Adrenal gland (tissue), 19 donors: ENCODE measurements around the gene POMT1. TPM values are rescaled to one million over a fixed set of nuclear protein-coding genes. Genes with fewer than 3 reads are reported as not detected.
A peak's percentile ranks its signal among the peaks of the same experiment; 100 is the strongest.
"Not testable (repeated sequence)": the region's sequence is repeated elsewhere in the genome, so short reads cannot be mapped to it uniquely, and the experiment has no call there.

Experiments used
- DNase-seq, 7 donors: peaks; one replicate each; pipeline ENCODE4 v3.0.0-alpha.2; 2019 to 2020
- H3K27ac ChIP-seq, 5 donors: fragments of 200-600 bp; sonication (generic) in 4 of 5; 1 replicate in 3 of 5; 2 replicates in 2 of 5; pipeline versions ENCODE4 v1.5.1 to v1.8.0; 2016 to 2020; ENCODE audit warnings: mild to moderate bottlenecking in 1 of 5
- H3K27me3 ChIP-seq: fragments of 200-600 bp; 2 replicates; pipeline ENCODE4 v1.8.0; 2021
- H3K36me3 ChIP-seq, 2 donors: fragments of 200-600 bp; replicated peaks in 1 of 2; 1 replicate in 1 of 2; 2 replicates in 1 of 2; pipeline versions ENCODE4 v1.5.1 to v1.8.0; 2018 to 2022
- H3K4me1 ChIP-seq, 2 donors: fragments of 200-600 bp; replicated peaks in 1 of 2; 1 replicate in 1 of 2; 2 replicates in 1 of 2; pipeline versions ENCODE4 v1.5.1 to v1.8.0; 2018 to 2021
- H3K4me3 ChIP-seq, 4 donors: fragments of 200-600 bp; sonication (generic) in 3 of 4; one replicate each; pipeline ENCODE4 v1.5.1; 2016 to 2018
- H3K9me3 ChIP-seq, 3 donors: fragments of 200-600 bp; sonication (generic) in 1 of 3; replicated peaks in 1 of 3; 1 replicate in 2 of 3; 2 replicates in 1 of 3; pipeline versions ENCODE4 v1.5.1 to v1.8.0; 2016 to 2021
- POLR2A ChIP-seq, 2 donors: fragments of 450-650 bp; IDR thresholded peaks; one replicate each; pipeline ENCODE4 v1.6.1; 2017; ENCODE audit warnings: antibody characterized with exemption in 2 of 2, mild to moderate bottlenecking in 2 of 2, moderate library complexity in 1 of 2
- WGBS, 4 donors: extraction: QIAGEN DNeasy Blood & Tissue Kit in 2 of 4; methylation state at CpG; one replicate each; pipeline versions ENCODE4 v1.1.5 to v1.1.7; 2013 to 2017; 5-methylcytosine and 5-hydroxymethylcytosine counted together
- intact Hi-C, 2 donors: fragments of 100-400 bp; cut with DNase I; formaldehyde crosslinking; loops; one replicate each; pipeline versions ENCODE4 v1.14.1 to v1.15.0; 2022 to 2023
- long read RNA-seq, 10 donors: library from polyadenylated mRNA in 3 of 10; unstranded in 2 of 10; stranded (forward) in 1 of 10; transcript quantifications; one replicate each; pipeline ENCODE4 v2.0.0 and lab custom pipeline, GENCODE V29; 2021 to 2026
- polyA plus RNA-seq, 3 donors: library from polyadenylated mRNA; stranded (reverse); fragments of 200-250 nt in 2 of 3; fragments of 350-450 nt in 1 of 3; fragmentation: Illumina TruSeq in 1 of 3; extraction: RNeasy Lipid Tissue Mini Kit (QIAGEN cat#74804) in 1 of 3; gene quantifications; one replicate each; pipeline ENCODE4 v1.2.3, GENCODE V29; 2013 to 2014
- total RNA-seq, 9 donors: library from RNA; depleted of rRNA in 4 of 9; stranded (reverse); fragments of >200 nt in 4 of 9; fragments of 120-200 nt in 1 of 9; fragmentation: NEBNext Ultra II Directional in 1 of 9; extraction: Animal tissue kit (Norgen Biotek cat#: 25700) in 1 of 9; gene quantifications; one replicate each; pipeline versions ENCODE4 v1.1.0 to v1.2.4, GENCODE V29; 2013 to 2023
- TF ChIP-seq, protein P1 (sequence below), 6 experiments: fragments of 450-650 bp in 4 of 6; fragments of 200-600 bp in 2 of 6; sonication (generic) in 1 of 6; IDR thresholded peaks; 1 replicate in 5 of 6; 2 replicates in 1 of 6; pipeline versions ENCODE4 v1.5.1 to v1.8.0; 2016 to 2021; ENCODE audit warnings: antibody characterized with exemption in 6 of 6, mild to moderate bottlenecking in 2 of 6, moderate library complexity in 1 of 6
- donor health status: healthy with polysubstance abuse.
- donor health status: Bipolar disorder and iron deficiency.
- donor health status: DM: yes; HTN: yes; CAD: no.
- donor health status: DM: no; HTN: no; CAD: no.
- donor health status: DM: no; HTN: no; CAD: no.
- donor health status: DM: yes; HTN: yes; CAD: no.

The POMT1 gene, protein sequence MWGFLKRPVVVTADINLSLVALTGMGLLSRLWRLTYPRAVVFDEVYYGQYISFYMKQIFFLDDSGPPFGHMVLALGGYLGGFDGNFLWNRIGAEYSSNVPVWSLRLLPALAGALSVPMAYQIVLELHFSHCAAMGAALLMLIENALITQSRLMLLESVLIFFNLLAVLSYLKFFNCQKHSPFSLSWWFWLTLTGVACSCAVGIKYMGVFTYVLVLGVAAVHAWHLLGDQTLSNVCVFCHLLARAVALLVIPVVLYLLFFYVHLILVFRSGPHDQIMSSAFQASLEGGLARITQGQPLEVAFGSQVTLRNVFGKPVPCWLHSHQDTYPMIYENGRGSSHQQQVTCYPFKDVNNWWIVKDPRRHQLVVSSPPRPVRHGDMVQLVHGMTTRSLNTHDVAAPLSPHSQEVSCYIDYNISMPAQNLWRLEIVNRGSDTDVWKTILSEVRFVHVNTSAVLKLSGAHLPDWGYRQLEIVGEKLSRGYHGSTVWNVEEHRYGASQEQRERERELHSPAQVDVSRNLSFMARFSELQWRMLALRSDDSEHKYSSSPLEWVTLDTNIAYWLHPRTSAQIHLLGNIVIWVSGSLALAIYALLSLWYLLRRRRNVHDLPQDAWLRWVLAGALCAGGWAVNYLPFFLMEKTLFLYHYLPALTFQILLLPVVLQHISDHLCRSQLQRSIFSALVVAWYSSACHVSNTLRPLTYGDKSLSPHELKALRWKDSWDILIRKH
- total RNA-seq (10 to 100 TPM; 21.3 to 47.5 (median 32.5) TPM), polyA plus RNA-seq (10 to 100 TPM; 10.1 to 60.9 (median 59.5) TPM)
- long read RNA-seq, donor 1, partial matches to known transcripts: 0 of 4 reads
- long read RNA-seq, donor 1, other reads (novel, unspliced or antisense): 0 of 4 reads
- long read RNA-seq, donor 2, partial matches to known transcripts: 26 of 29 reads
- long read RNA-seq, donor 2, other reads (novel, unspliced or antisense): 0 of 29 reads
- long read RNA-seq, donor 3, partial matches to known transcripts: 7 of 8 reads
- long read RNA-seq, donor 3, other reads (novel, unspliced or antisense): 0 of 8 reads
- long read RNA-seq, donor 4, partial matches to known transcripts: 1 of 11 reads
- long read RNA-seq, donor 4, other reads (novel, unspliced or antisense): 4 of 11 reads
- long read RNA-seq, donor 5, transcript POMT1-204 (20 exons, 3,038 nt): major isoform, 53 of 84 reads
- long read RNA-seq, donor 5, partial matches to known transcripts: 6 of 84 reads
- long read RNA-seq, donor 5, other reads (novel, unspliced or antisense): 14 of 84 reads
- long read RNA-seq, donor 6, transcript POMT1-204 (20 exons, 3,038 nt): major isoform, 5 of 14 reads
- long read RNA-seq, donor 6, partial matches to known transcripts: 0 of 14 reads
- long read RNA-seq, donor 6, other reads (novel, unspliced or antisense): 6 of 14 reads
- long read RNA-seq, donor 7, partial matches to known transcripts: 14 of 16 reads
- long read RNA-seq, donor 7, other reads (novel, unspliced or antisense): 0 of 16 reads
- long read RNA-seq, donor 8, partial matches to known transcripts: 28 of 44 reads
- long read RNA-seq, donor 8, other reads (novel, unspliced or antisense): 12 of 44 reads
- long read RNA-seq, donor 9, partial matches to known transcripts: 8 of 8 reads
- long read RNA-seq, donor 9, other reads (novel, unspliced or antisense): 0 of 8 reads
- long read RNA-seq, donor 10, partial matches to known transcripts: 0 of 2 reads
- long read RNA-seq, donor 10, other reads (novel, unspliced or antisense): 0 of 2 reads

DNA sequence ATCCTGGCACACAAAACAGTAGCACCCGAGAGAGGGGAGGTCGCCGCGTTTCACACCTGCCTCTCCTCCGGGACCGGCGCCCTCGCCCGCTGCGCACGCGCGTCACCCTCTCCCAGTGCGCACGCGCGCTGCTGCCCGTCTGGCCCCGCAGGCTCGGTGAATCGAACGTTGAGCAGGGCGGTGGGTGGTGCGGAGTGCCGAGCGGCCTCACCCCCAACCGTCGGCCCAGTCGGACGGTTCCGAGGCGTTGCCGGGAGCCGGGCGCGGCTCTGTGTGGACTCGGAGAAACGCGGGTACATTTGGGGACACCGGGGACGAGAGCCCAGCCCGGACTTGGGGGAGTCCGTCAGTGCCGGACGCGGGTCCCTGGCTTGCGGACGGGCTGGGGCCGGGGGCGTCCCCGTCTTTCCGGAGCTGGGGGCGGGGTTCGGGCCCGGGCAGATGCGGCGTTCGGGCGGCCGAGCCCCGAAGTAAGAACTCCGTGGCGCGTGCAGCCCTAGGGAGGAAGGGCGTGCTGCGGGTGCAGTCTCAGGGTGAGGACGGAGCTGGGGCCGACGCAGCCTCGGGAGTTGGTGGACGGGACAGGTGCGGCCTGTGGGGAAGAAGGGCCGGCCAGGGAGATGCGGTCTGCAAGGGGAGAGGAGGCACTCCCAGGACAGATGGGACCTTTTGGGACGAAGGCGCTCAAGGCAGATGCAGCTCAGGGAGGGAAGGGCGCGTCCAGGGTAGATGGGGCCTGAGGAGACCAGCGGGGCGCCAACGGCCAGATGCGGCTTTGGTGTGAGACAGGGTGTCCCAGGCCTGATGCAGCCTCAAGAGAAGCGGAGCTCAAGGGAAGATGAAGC, at the start of gene POMT1:
Gene POMT1, plus strand, starts transcription at position 138 of the 845 bp plus-strand sequence. CDS start 1,301 bp downstream, outside the sequence.
- no peaks in the 10 kb centered on the region for H3K9me3 ChIP-seq
- H3K27ac ChIP-seq: peak within 1 kb of the TSS in 4 of 5 donors; percentile 42 to 72 (median 58)
- 1 to 4% (median 1%) methylated on average over 11 to 83 of the region's 83 CpGs for WGBS, 4 donors

DNA sequence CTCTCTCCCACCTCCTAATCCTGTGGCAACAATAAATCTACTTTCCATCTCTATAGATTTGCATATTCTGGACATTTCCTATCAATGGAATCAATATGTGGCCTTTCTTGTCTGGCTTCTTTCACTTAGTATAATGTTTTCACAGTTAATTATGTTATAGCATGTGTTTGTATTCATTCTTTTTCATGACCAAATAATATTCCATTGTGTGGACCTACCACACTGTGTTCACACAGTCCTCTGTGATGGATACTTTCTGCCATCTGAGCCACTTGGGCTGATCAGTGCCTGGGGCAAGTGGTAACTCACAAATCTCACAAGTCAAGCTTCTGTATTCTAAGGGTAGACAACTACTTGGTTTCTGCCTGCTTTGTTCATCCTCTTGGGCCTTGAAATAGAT, 48.7 kb upstream of the POMT1 start:
- Histone ChIP-seq H3K9me3 (no peaks in the 10 kb centered on the region), H3K4me1 (no peaks in the 10 kb centered on the region), H3K4me3 (no peak overlapping the region), H3K27me3 (no peaks in the 10 kb centered on the region), H3K27ac (no peak overlapping the region), H3K36me3 (peaks cover 0 to 88% of the 10 kb centered on the region in 2 donors)
- intact Hi-C loops: no loop called here
- DNase-seq: no peak
- TF ChIP-seq POLR2A (IDR thresholded peaks at IDR 0.05): no peak

More for the DNA sequence above, at the start of gene POMT1:
- Histone ChIP-seq H3K36me3 (peaks cover 0 to 24% of the 10 kb centered on the region in 2 donors), H3K27me3 (no peaks in the 10 kb centered on the region), H3K4me3 (peak within 1 kb of the TSS; percentile 27 to 93 (median 91)), H3K4me1 (peaks cover 9 to 11% of the 10 kb centered on the region in 2 donors)
- DNase-seq: peak; percentile 87 to 92 (median 89)
- peak in 1 of 2 donors; percentile 57 for TF ChIP-seq POLR2A (IDR thresholded peaks at IDR 0.05)
- TF ChIP-seq, protein P1, sequence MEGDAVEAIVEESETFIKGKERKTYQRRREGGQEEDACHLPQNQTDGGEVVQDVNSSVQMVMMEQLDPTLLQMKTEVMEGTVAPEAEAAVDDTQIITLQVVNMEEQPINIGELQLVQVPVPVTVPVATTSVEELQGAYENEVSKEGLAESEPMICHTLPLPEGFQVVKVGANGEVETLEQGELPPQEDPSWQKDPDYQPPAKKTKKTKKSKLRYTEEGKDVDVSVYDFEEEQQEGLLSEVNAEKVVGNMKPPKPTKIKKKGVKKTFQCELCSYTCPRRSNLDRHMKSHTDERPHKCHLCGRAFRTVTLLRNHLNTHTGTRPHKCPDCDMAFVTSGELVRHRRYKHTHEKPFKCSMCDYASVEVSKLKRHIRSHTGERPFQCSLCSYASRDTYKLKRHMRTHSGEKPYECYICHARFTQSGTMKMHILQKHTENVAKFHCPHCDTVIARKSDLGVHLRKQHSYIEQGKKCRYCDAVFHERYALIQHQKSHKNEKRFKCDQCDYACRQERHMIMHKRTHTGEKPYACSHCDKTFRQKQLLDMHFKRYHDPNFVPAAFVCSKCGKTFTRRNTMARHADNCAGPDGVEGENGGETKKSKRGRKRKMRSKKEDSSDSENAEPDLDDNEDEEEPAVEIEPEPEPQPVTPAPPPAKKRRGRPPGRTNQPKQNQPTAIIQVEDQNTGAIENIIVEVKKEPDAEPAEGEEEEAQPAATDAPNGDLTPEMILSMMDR (IDR thresholded peaks at IDR 0.05): no peak
- intact Hi-C loops: loop anchor here in 1 of 2 donors (10.0 kb wide), 1 partner anchor 242 kb away; the partner anchor contains the start of gene RAPGEF1

DNA sequence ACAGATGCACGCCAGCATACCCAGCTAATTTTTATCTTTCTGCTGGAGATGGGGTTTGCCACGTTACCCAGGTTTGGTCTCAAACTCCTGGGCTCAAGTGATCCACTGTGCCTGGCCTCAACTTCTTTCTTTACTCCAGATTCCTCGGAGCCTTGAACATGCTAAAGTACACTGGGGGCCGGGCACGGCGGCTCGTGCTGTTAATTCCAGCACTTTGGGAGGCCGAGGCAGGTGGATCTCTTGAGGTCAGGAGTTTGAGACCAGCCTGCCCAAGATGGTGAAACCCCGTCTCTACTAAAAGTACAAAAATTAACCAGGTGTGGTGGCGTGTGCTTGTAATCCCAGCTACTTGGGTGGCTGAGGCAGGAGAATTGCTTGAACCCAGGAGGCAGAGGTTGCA, 47.1 kb upstream of the POMT1 start:
- H3K27ac ChIP-seq, intact Hi-C loops, H3K9me3 ChIP-seq, H3K4me3 ChIP-seq, H3K27me3 ChIP-seq, H3K4me1 ChIP-seq, DNase-seq: not testable (repeated sequence)
- 96 to 97% (median 96%) methylated on average over 10 of the region's 10 CpGs for WGBS, 4 donors
- H3K36me3 ChIP-seq: peaks cover 0 to 91% of the 10 kb centered on the region in 2 donors

DNA sequence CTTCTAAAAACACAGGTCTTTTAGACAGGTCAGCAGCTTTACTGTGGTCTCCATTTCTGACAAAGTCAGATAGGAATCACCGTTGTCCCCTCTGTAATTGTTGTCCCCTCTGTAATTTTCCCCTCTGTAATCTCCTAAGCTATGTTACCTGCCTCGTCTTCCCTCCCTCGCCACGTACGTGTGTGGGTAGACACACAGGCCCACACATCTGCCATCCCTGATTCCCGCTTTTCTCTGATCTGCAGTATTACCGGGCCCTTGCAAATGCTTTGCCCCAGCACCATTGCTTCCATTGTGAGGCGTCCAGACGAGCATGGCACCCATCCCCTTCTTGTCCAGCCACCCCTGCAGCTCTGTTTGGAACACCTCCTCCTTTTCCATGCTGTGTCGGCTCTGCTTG, 45.0 kb upstream of the POMT1 start:
- 91 to 95% (median 93%) methylated on average over 10 of the region's 10 CpGs for WGBS, 4 donors
- H3K4me3 ChIP-seq: no peak overlapping the region
- H3K9me3 ChIP-seq: no peaks in the 10 kb centered on the region
- no peak overlapping the region for H3K27ac ChIP-seq
- no peaks in the 10 kb centered on the region for H3K27me3 ChIP-seq
- no peak for DNase-seq
- no peaks in the 10 kb centered on the region for H3K4me1 ChIP-seq
- intact Hi-C loops: no loop called here
- H3K36me3 ChIP-seq: peaks cover 0 to 97% of the 10 kb centered on the region in 2 donors
- TF ChIP-seq POLR2A (IDR thresholded peaks at IDR 0.05): no peak
- TF ChIP-seq, protein P1 (IDR thresholded peaks at IDR 0.05): no peak
